ENCODE measurements around the gene GOLGA1. TPM values are rescaled to one million over a fixed set of nuclear protein-coding genes. Genes with fewer than 3 reads are reported as not detected.

Gene GOLGA1
- polyA plus RNA-seq, 3 donors: 3.1 to 15.7 (median 8.0) TPM

GRCh38 chr9:124870723-124871122 lies 70.2 kb downstream of the GOLGA1 start:
- H3K4me1 ChIP-seq (ENCODE audit: control insufficient read depth in 1 of 2, insufficient read depth in 2 of 2, low read length in 2 of 2): peaks cover 46 to 52% of the 10 kb centered on the region in 2 donors
- Mint-ChIP-seq H3K9me3 (peaks cover 0 to 2% (median 0%) of the 10 kb centered on the region in 7 donors), H3K4me1 (peaks cover 47% of the 10 kb centered on the region), H3K36me3 (peaks cover 28 to 29% of the 10 kb centered on the region in 2 donors), H3K4me3 (peak overlapping the region; percentile 84 to 92), H3K27me3 (ENCODE audit: low read depth in 3 of 3) (peaks cover 0 to 1% (median 0%) of the 10 kb centered on the region in 3 donors), H3K27ac (peak overlapping the region; percentile 80 to 94 (median 92))
- peaks cover 23 to 26% of the 10 kb centered on the region in 2 donors for H3K36me3 ChIP-seq (replicated peaks in 1 of 2; ENCODE audit: control insufficient read depth in 1 of 2, insufficient read depth in 2 of 2, low read length in 2 of 2)
- H3K4me2 ChIP-seq (replicated peaks; ENCODE audit: extremely low read depth, low read length, poor library complexity, severe bottlenecking): peak overlapping the region; percentile 94
- peak overlapping the region in 2 of 3 experiments; percentile 95 for H3K4me3 ChIP-seq (replicated peaks in 1 of 3; ENCODE audit: low read depth in 2 of 3, low read length in 3 of 3)
- H4K20me1 ChIP-seq (ENCODE audit: insufficient read depth, low read length): peaks cover 53% of the 10 kb centered on the region
- H3K27ac ChIP-seq (ENCODE audit: low read depth in 1 of 2, low read length in 2 of 2): peak overlapping the region; percentile 18 to 97
- H3K27me3 ChIP-seq (ENCODE audit: control insufficient read depth in 2 of 2, insufficient read depth in 2 of 2, low read length in 2 of 2): no peaks in the 10 kb centered on the region
- no peak overlapping the region for H2AFZ ChIP-seq (ENCODE audit: insufficient read depth, low read depth, low read length, poor library complexity, severe bottlenecking)
- peak overlapping the region; percentile 95 for H3K9ac ChIP-seq (ENCODE audit: insufficient read depth, low read length, poor library complexity, severe bottlenecking)
- no peak for TF ChIP-seq CTCF (IDR thresholded peaks at IDR 0.05)
- 38% methylated on average over 6 of the region's 6 CpGs for WGBS (ENCODE audit: insufficient coverage)
- DNase-seq: no peak
- intact Hi-C loops (cut with micrococcal nuclease): no loop called here
- peaks cover 83% of the 10 kb centered on the region for H3K79me2 ChIP-seq (ENCODE audit: insufficient read depth, low read length)
- H3K9me3 ChIP-seq (replicated peaks in 1 of 2; ENCODE audit: control insufficient read depth in 1 of 2, insufficient read depth in 1 of 2, low read length in 2 of 2): no peaks in the 10 kb centered on the region

GRCh38 chr9:124869986-124870560 lies 70.8 kb downstream of the GOLGA1 start:
- WGBS (ENCODE audit: insufficient coverage): 0% methylated on average over 3 of the region's 12 CpGs
- no peak for DNase-seq
- Mint-ChIP-seq H3K27me3 (ENCODE audit: low read depth in 3 of 3) (peaks cover 0 to 1% (median 0%) of the 10 kb centered on the region in 3 donors), H3K27ac (peak overlapping the region; percentile 80 to 94 (median 92)), H3K4me3 (peak overlapping the region; percentile 84 to 92), H3K9me3 (peaks cover 0 to 2% (median 0%) of the 10 kb centered on the region in 7 donors), H3K4me1 (peaks cover 47% of the 10 kb centered on the region), H3K36me3 (peaks cover 22 to 23% of the 10 kb centered on the region in 2 donors)
- H3K4me2 ChIP-seq (replicated peaks; ENCODE audit: extremely low read depth, low read length, poor library complexity, severe bottlenecking): peak overlapping the region; percentile 94
- H3K4me1 ChIP-seq (ENCODE audit: control insufficient read depth in 1 of 2, insufficient read depth in 2 of 2, low read length in 2 of 2): peaks cover 46 to 52% of the 10 kb centered on the region in 2 donors
- H3K79me2 ChIP-seq (ENCODE audit: insufficient read depth, low read length): peaks cover 76% of the 10 kb centered on the region
- peak overlapping the region; percentile 96 for H2AFZ ChIP-seq (ENCODE audit: insufficient read depth, low read depth, low read length, poor library complexity, severe bottlenecking)
- peaks cover 16 to 20% of the 10 kb centered on the region in 2 donors for H3K36me3 ChIP-seq (replicated peaks in 1 of 2; ENCODE audit: control insufficient read depth in 1 of 2, insufficient read depth in 2 of 2, low read length in 2 of 2)
- H3K9ac ChIP-seq (ENCODE audit: insufficient read depth, low read length, poor library complexity, severe bottlenecking): peak overlapping the region; percentile 95
- H3K4me3 ChIP-seq (replicated peaks in 1 of 3; ENCODE audit: low read depth in 2 of 3, low read length in 3 of 3): peak overlapping the region; percentile 86 to 95 (median 95)
- H3K9me3 ChIP-seq (replicated peaks in 1 of 2; ENCODE audit: control insufficient read depth in 1 of 2, insufficient read depth in 1 of 2, low read length in 2 of 2): no peaks in the 10 kb centered on the region
- intact Hi-C loops (cut with micrococcal nuclease): loop anchor here in 1 of 2 donors (10.0 kb wide), 1 partner anchor 275 kb away; the partner anchor contains the start of gene SCAI
- peaks cover 48% of the 10 kb centered on the region for H4K20me1 ChIP-seq (ENCODE audit: insufficient read depth, low read length)
- H3K27ac ChIP-seq (ENCODE audit: low read depth in 1 of 2, low read length in 2 of 2): peak overlapping the region; percentile 18 to 97
- no peak for TF ChIP-seq CTCF (IDR thresholded peaks at IDR 0.05)
- no peaks in the 10 kb centered on the region for H3K27me3 ChIP-seq (ENCODE audit: control insufficient read depth in 2 of 2, insufficient read depth in 2 of 2, low read length in 2 of 2)
